Measurements from ENCODE around the gene PRR35. TPM values are rescaled to one million over a fixed set of nuclear protein-coding genes. Genes with fewer than 3 reads are reported as not detected.
A peak's percentile ranks its signal among the peaks of the same experiment; 100 is the strongest.

The PRR35 gene
- total RNA-seq (2014; rRNA removed; shearing (Covaris generic)): not detected in 2 replicates

GRCh38 chr16:560204-560700 is at the start of gene PRR35:
Gene PRR35, plus strand, starts transcription at chr16:560394. Its CDS starts 2,901 bp downstream, at chr16:563295.
- no peak for DNase-seq (ENCODE audit: low read depth)

- no peak for DNase-seq (ENCODE audit: low read depth)
Observed at GRCh38 chr16:512802-513201, 47.4 kb upstream of the PRR35 start.

DNA sequence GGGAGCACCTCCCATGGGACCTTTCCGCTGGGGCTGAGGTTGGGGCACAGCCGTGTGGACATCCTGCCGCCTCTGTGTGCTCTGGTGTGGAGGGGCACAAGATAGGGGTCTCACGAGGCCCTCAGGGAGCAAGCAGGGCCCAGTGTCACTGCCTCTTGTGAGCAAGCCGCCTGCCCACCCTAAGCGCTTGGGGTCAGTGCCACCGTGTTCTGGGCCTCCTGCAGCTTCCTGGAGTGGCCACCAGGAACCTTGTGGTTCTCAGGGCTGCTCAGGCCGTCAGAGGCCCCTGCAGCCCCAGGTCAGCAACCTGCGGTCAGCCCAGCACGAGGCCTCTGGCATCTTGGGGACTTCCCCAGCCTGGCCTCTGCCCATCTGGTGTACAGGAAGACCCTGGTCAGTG is 46.2 kb upstream of the PRR35 start:
- no peak for DNase-seq (ENCODE audit: low read depth)

- no peak for DNase-seq (ENCODE audit: low read depth)
Observed at GRCh38 chr16:515175-515938, 44.8 kb upstream of the PRR35 start.

- DNase-seq (ENCODE audit: low read depth): no peak
Observed at GRCh38 chr16:515939-516226, 44.3 kb upstream of the PRR35 start.

- no peak for DNase-seq (ENCODE audit: low read depth)
Observed at GRCh38 chr16:516301-516700, 43.9 kb upstream of the PRR35 start.

- no peak for DNase-seq (ENCODE audit: low read depth)
Observed at GRCh38 chr16:518858-519257, 41.3 kb upstream of the PRR35 start.

DNA sequence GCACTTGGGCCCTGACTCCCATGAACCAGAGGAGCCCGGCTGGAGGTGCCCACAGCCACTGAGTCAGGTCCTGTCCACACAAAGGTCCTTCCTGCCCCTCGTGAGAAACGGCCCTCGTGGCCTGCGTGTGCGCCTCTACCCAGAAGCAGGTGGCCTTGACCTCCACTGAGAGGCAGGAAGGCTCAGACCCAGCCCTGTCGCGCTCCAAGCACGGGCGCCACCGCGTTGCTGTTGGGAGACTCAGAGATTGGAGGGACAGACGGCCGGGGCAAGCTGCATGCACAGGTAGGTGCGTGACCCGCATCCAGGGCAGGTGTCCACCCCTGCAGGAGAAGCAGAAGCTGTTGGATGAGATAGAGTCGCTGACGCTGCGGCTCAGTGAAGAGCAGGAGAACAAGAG is 40.8 kb upstream of the PRR35 start:
- DNase-seq (ENCODE audit: low read depth): no peak

GRCh38 chr16:519841-520687 is 40.1 kb upstream of the PRR35 start:
- no peak for DNase-seq (ENCODE audit: low read depth)

DNA sequence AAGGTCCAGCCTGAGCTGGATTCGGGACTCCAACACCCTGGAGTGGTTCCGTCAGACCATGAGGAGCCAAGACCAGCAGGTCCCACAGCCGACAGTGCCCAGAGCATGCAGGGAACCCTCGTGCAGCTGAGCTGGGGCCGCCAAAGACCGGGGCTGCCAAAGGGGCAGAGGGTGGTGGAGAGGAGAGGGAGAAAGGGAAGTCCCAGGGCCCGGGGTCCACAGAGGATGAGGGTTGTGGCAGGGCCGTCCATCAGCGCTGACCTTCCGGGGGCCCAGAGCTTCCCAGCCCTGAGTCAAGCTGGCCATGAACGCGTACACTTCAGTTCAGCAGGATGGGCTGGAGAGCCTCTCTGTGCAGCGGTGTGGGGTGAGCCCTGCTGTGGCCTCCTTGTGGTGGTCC is 39.3 kb upstream of the PRR35 start:
- DNase-seq (ENCODE audit: low read depth): no peak

DNA sequence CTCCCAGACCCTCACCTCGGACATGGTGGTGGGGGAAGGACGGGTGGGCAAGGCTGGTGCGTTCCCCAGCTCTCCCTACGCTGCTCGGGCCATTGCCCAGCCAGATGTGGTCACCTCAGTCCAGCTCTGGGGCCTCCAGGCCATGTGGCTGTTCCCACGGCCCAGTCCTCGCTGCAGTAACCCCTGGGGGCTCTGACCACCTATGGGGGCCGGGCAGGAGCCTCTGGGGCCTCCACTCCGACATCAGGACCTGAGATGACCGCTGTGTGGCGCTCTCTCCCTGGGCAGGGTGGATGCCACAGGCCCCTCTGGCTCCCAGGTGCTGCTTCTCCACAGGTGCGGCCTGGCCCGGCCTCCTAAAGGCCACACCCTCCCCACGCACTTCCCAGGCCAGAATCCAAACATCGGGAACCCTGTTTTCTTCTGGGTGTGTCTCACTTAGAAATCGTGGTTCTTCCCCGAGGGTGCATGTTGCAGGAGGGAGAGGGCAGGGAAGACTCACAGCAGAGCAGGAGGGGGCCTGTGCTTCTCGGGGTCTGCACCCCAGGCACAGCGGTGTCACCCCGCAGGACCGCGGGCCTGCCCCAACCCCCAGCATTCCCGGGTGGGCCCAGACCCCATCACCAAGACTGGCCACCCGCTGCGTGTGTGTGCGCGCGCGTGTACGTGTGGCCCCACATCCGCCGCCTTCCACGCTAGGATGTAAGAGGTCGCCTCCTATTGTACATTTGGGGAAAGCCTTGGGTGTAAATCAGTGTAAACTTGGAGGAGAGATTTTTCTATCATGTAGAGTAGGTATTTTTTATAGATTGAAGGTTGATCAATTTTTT is 38.6 kb upstream of the PRR35 start:
- no peak for DNase-seq (ENCODE audit: low read depth)

DNA sequence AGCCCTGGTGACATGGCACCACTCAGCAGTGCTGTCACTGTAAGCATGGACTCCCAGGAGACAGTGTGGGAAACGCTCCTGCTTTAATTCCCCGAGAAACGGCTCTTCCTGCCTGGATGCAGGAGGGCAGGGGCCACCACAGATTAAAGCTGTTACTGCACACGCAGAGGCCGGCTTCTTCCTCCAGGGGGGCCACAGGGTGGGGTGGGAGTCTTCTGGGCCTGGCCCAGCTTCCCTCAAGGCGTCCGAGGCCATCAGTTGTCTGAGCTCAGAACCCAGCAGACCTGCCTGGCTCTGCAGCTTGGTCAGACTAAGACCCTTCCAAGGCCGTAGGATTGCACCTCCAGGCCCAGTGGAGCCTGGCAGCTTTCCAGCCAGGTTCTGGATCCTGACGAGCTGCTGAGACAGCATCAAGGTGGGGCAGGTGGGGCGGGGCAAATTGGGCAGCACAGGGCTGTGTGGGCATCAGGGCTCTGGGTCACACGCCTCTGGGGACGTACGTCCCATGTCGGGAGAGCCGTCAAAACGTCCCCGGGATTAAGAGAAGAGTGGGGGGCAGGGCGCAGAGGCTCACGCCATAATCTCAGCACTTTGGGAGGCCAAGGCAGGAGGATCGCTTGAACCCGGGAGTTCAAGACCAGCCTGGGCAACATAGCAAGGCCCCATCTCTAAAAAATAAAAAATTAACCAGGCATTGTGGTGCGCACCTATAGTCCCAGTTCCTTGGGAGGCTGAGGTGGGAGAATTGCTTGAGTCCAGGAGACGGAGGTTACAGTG is 37.7 kb upstream of the PRR35 start:
- no peak for DNase-seq (ENCODE audit: low read depth)

DNA sequence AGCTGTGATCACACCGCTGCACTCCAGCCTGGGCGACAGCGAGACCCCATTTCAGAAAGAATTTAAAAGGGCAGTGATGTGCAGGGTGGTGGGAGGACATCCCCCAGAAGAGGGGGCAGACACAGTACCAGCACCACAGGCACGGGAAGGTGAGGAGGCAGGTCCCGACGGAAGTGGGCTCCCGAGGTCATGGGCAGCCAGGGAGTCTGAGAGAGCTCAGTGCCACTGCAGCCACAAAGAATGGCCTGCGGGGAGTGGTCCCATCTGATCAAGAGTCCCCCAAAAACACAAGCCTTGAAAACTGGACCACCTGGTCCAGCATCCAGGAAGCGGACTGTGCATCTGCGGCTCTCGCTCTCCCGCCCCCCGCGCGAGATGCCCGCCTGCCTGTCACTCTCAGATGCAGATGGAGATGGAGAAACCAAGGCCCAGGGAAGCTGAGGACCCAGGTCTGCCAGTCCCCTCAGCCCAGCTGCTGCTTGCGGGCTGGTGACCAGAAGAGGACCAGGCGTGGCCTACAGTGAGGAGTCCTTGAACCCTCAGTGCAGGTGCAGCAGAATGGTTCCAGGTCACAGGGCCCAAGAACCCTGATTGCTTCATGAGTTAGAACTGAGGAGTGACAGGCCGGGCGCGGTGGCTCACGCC is 37.0 kb upstream of the PRR35 start:
- DNase-seq (ENCODE audit: low read depth): no peak

DNA sequence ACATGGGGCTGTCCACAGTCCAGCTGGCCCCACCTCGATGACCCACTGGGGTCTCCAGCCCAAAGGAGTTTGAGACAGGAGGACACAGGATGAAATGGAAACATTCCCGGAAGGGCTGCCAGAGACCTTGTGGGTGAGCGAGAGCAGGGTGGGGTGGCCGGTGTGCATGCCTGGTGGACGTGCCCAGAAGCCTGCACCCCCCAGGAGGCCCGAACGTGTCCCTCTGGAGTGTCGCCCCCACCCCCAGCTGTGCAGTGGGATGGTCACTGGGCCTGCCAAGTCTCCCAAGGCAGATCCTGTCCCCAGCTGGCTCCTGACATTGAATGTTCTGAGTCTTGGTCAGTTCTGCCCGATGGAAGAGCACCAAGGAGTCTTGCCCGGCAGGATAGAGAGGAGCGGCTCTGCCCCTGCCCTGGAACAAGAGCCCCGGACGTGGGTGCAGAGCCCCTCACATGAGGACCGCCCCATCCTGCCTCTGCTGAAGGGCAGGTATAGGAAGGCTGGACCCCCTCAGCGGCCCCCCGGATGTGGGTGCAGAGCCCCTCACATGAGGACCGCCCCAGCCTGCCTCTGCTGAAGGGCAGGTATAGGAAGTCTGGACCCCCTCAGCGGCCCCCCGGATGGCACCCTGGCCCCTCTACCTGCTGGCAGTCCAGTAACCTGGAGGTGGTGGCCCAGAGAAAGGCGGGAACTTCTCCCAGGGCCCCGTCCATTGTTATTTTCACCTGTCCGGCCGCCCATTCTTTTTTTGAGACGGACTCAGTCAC is 35.7 kb upstream of the PRR35 start:
- no peak for DNase-seq (ENCODE audit: low read depth)

DNA sequence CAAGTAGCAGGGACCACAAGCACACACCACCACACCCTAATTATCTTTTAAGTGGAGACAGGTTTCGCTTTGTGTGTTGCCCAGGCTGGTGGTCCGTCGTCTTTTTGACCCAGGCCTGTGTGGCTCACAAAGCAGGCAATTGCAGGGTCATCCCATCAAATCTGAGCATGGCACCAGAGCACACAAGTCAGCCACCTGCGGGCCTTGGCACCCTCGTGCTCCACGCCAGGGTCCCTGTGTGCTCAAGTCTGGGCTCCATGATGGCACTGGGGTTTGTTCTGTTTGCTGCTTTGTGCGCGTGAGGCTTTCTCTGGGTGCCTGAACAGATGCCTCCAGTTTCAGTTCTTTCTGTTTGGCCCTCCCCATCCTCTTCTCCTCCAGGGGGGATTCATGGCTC is 35.1 kb upstream of the PRR35 start:
- no peak for DNase-seq (ENCODE audit: low read depth)

GRCh38 chr16:525520-526180 is 34.5 kb upstream of the PRR35 start:
- DNase-seq (ENCODE audit: low read depth): peak; percentile 98

- DNase-seq (ENCODE audit: low read depth): peak; percentile 52
Observed at GRCh38 chr16:526181-527014, 33.8 kb upstream of the PRR35 start.

DNA sequence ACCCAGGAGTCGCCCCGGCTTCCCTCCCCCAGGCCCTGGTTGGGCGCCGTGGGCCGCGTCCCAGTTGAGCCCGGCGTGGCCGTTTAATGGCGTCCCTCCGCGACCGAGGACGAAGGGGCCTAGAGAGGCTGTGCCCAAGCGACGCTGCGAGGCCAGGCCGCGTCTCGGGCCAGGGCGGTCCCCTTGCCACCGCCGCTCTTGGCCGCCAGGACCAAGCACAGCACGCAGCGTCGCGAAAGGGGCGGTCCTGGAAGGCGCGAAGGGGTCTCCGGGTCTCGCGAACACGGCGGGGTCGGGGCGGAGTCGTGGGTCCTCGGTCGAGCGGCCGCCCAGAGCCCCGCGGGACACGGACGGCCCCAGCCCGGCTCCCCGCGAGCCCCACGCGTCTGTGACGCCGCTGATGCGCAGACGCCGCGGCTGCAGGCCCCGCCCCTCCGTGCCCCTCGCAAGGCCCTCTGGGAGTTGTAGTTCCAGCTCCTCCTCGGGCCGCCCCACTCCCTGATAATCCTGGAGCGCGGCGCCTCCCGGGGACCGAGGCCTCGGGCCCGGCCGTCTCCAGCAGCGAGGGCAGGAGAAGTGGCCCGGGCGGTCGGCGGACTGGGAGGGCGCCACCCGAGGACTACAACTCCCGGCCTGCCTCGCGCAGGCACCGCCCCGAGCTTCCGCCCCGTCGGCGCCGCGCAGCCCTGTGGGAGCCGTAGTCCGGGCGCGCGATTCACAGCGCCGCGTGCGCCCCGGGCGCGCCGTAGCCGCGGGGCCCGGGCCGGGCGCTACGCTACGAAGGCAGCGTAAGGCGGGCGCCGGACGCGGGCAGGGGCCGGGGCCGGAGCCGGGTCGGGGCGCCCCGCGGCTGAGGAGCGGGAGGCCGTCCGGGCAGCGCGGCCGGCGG is 32.9 kb upstream of the PRR35 start, which contains the start of gene CAPN15:
Gene CAPN15 (plus strand): TSS at position 698 of the 889 bp plus-strand sequence. CDS start 19,127 bp downstream, outside the sequence.
- DNase-seq (ENCODE audit: low read depth): peak; percentile 81
